Stimulated activated effector memory CD8-positive, alpha-beta T cell treated with anti-CD3 and anti-CD28 coated beads, Interleukin-12 subunit alpha, Interleukin-12 subunit beta, amount 100 ng/mL, for 72 hours (primary cell): ENCODE results near the gene AHCYL2.
A peak's percentile ranks its signal among the peaks of the same experiment; 100 is the strongest.
"Not testable (repeated sequence)": the region's sequence is repeated elsewhere in the genome, so short reads cannot be mapped to it uniquely, and the experiment has no call there.

Source experiments
- ATAC-seq: fragments of 150-1000 bp; cut with Tn5 transposase; 2 replicates; pipeline ENCODE4 v1.10.0; 2021
- DNase-seq, 2 donors: peaks; one replicate each; pipeline ENCODE4 v3.0.0; 2021 to 2022; ENCODE audit warnings: low spot score in 2 of 2
- H3K27ac Mint-ChIP-seq: one replicate; pipeline ENCODE4 v1.8.0; 2022; ENCODE audit warnings: mild to moderate bottlenecking, mixed read lengths
- H3K36me3 Mint-ChIP-seq: one replicate; pipeline ENCODE4 v1.8.0; 2022; ENCODE audit warnings: mild to moderate bottlenecking, mixed read lengths
- H3K4me1 Mint-ChIP-seq: one replicate; pipeline ENCODE4 v1.8.0; 2022; ENCODE audit warnings: mixed read lengths
- H3K4me3 Mint-ChIP-seq: one replicate; pipeline ENCODE4 v1.8.0; 2022; ENCODE audit warnings: mild to moderate bottlenecking, mixed read lengths
- H3K9me3 Mint-ChIP-seq: one replicate; pipeline ENCODE4 v1.8.0; 2022; ENCODE audit warnings: mixed read lengths

The AHCYL2 gene

GRCh38 chr7:129283936-129284335 lies 59.1 kb downstream of the AHCYL2 start:
- DNase-seq (no peak), ATAC-seq (no peak)
- Mint-ChIP-seq H3K4me1 (no peaks in the 10 kb centered on the region), H3K36me3 (no peaks in the 10 kb centered on the region), H3K9me3 (no peaks in the 10 kb centered on the region), H3K27ac (no peak overlapping the region), H3K4me3 (no peak overlapping the region)

- Mint-ChIP-seq H3K27ac (no peak overlapping the region), H3K4me1 (no peaks in the 10 kb centered on the region)
Observed at GRCh38 chr7:129285111-129285510, 60.3 kb downstream of the AHCYL2 start.

DNA sequence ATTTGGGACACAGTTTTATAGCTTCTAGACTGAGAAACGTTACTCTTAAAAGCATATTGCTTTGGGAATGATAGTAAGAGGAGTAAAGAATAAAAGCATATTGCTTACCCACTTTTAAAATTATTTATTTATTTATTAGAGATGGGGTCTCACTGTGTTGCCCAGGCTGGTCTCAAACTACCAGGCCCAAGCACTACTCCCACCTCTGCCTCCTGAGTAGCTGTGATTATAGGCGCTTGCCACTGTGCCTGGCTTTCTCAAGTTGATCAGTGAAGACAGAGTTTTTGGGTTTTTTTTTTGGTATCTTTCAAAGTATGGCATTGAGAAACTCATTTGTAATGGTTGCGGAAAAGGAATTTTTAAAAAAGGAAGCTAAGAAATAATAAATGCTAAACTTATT lies 68.0 kb downstream of the AHCYL2 start:
- H3K36me3 Mint-ChIP-seq: no peaks in the 10 kb centered on the region
- H3K4me1 Mint-ChIP-seq: no peaks in the 10 kb centered on the region
- DNase-seq (no peak), ATAC-seq (no peak)
- no peaks in the 10 kb centered on the region for H3K9me3 Mint-ChIP-seq
- H3K4me3 Mint-ChIP-seq: no peak overlapping the region
- no peak overlapping the region for H3K27ac Mint-ChIP-seq

More at GRCh38 chr7:129285111-129285510, 60.3 kb downstream of the AHCYL2 start:
- ATAC-seq (no peak), DNase-seq (no peak)
- Mint-ChIP-seq H3K4me3 (no peak overlapping the region), H3K36me3 (no peaks in the 10 kb centered on the region), H3K9me3 (no peaks in the 10 kb centered on the region)

DNA sequence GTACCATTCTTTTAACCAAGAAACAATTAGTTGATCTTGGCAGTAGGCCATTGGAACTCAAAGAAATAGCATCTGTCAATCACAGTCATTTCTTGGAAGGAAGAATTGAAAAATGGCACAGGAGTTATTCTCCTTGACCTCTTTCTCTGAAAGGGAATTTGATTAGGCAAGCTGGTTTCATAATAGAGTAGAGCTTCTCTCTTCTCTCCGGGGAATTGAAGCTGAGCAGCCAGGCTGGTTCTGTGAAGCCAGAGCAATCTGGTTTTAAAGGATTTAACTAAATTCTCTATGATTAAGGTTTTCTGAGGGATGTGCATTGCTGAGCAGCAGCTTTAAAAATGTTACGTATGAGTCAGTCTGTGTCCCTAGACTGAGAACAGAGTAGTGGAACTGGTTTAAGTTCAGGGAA lies 70.2 kb downstream of the AHCYL2 start:
- H3K4me3 Mint-ChIP-seq: no peak overlapping the region
- H3K4me1 Mint-ChIP-seq: no peaks in the 10 kb centered on the region
- no peak for DNase-seq
- no peak overlapping the region for H3K27ac Mint-ChIP-seq
- no peaks in the 10 kb centered on the region for H3K36me3 Mint-ChIP-seq
- H3K9me3 Mint-ChIP-seq: no peaks in the 10 kb centered on the region
- ATAC-seq: no peak

DNA sequence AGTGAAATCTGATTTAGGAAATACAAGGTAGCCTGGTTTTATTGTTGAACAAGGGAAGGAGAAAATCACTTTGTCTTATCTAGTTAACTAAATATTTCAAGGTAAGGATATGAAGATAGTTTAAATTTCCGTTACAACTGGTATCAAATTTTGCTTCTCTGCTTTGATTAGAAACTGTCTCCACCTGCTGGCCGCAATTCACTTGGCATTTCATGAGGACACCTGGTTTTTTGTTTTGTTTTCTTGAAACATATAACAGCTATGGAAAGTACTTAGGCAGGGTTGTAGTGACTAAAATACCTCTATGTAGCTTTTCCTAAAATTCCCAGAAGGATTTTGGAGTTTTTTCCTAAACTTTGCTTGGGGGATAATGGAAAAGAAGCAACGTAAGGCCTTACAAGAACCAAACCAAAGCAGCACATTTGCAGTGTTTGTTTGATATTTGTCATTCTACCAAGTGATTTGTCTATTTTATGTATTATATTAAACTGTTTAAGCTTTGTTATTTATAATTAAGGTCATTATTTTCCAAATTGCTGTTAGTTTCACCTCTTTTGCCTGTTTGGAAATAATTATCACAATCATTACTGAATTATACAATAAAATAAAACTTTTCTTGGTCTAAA lies 73.6 kb downstream of the AHCYL2 start:
- Mint-ChIP-seq H3K9me3 (no peaks in the 10 kb centered on the region), H3K4me3 (no peak overlapping the region), H3K36me3 (no peaks in the 10 kb centered on the region), H3K4me1 (no peaks in the 10 kb centered on the region), H3K27ac (no peak overlapping the region)
- DNase-seq (peak in 1 of 2 donors; percentile 57), ATAC-seq (no peak)

DNA sequence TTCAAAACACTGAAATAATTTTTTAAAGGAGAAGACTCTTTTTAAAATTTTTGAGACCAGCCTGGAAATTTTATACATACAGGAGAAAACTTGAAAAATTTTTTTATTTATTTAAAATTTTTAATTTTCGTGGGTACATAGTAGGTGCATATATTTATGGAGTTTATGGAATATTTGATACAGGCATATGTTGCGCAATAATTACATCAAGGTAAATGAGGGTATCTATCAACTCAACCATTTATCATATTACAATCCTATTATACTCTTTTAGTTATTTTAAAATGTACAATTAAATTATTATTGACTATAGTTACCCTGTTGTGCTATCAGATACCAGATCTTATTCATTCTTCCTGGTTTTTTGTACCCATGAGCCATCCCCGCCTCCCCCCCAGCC lies 75.1 kb downstream of the AHCYL2 start:
- ATAC-seq: no peak

GRCh38 chr7:129300299-129300698 lies 75.5 kb downstream of the AHCYL2 start:
- not testable (repeated sequence) for H3K36me3 Mint-ChIP-seq, H3K4me1 Mint-ChIP-seq, H3K27ac Mint-ChIP-seq, ATAC-seq, H3K4me3 Mint-ChIP-seq, H3K9me3 Mint-ChIP-seq, DNase-seq

More for the DNA sequence above, 75.1 kb downstream of the AHCYL2 start:
- Mint-ChIP-seq H3K9me3 (no peaks in the 10 kb centered on the region), H3K27ac (no peak overlapping the region), H3K36me3 (no peaks in the 10 kb centered on the region), H3K4me1 (no peaks in the 10 kb centered on the region), H3K4me3 (no peak overlapping the region)
- DNase-seq: no peak

GRCh38 chr7:129307592-129307991 lies 82.8 kb downstream of the AHCYL2 start:
- peaks cover 10% of the 10 kb centered on the region for H3K4me1 Mint-ChIP-seq

DNA sequence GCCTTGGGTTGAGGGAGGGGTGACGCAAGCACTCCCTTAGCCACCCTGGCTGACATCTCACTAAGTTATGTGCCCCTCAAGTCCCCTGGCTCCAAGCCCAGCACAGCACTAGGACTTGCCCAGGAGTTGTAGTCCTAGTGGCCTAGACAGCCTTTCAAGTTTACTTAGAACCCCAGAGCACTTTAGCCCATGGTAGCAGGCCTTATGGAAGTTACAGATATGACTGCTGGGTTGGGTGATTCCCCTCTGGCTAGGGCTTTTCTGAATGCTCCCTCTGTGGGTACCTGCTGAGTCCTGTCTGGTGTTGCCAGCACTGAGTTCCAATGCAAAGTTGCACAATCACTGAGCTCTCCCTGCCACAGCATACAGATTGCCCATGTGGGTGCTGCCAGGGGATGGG lies 83.2 kb downstream of the AHCYL2 start:
- no peak for ATAC-seq
- Mint-ChIP-seq H3K36me3 (no peaks in the 10 kb centered on the region), H3K27ac (no peak overlapping the region), H3K4me1 (peaks cover 10% of the 10 kb centered on the region), H3K9me3 (no peaks in the 10 kb centered on the region), H3K4me3 (no peak overlapping the region)
- DNase-seq: no peak

More at GRCh38 chr7:129307592-129307991, 82.8 kb downstream of the AHCYL2 start:
- ATAC-seq (no peak), DNase-seq (no peak)
- no peaks in the 10 kb centered on the region for H3K9me3 Mint-ChIP-seq
- no peak overlapping the region for H3K4me3 Mint-ChIP-seq
- no peaks in the 10 kb centered on the region for H3K36me3 Mint-ChIP-seq
- H3K27ac Mint-ChIP-seq: peak overlapping the region; percentile 33

DNA sequence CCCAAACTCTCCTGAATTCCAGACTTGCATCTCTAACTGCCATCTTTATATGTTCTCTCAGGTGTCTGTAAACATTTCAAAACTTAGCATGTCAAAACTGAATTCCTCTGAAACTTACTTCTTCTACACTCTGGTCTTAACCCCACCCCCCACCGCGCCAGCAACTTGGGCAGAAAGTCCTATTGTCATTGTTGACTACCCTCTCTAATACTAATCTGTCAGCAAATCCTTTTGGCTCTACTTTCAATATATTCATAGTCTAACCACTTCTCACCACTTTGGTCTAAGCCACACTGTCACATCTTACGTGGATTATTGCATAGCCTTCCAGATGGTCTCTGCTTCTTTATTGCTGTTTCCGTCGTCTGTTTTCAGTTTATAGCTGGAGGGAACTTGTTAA lies 86.6 kb downstream of the AHCYL2 start:
- peaks cover 10% of the 10 kb centered on the region for H3K4me1 Mint-ChIP-seq
- no peak overlapping the region for H3K27ac Mint-ChIP-seq
- ATAC-seq (no peak), DNase-seq (no peak)
- H3K9me3 Mint-ChIP-seq: no peaks in the 10 kb centered on the region
- H3K36me3 Mint-ChIP-seq: no peaks in the 10 kb centered on the region
- H3K4me3 Mint-ChIP-seq: no peak overlapping the region

GRCh38 chr7:129313282-129313681 lies 88.5 kb downstream of the AHCYL2 start:
- ATAC-seq: no peak
- Mint-ChIP-seq H3K36me3 (no peaks in the 10 kb centered on the region), H3K27ac (peak overlapping the region; percentile 13)

GRCh38 chr7:129315960-129316359 lies 91.1 kb downstream of the AHCYL2 start:
- DNase-seq (no peak), ATAC-seq (no peak)
- Mint-ChIP-seq H3K36me3 (no peaks in the 10 kb centered on the region), H3K4me3 (no peak overlapping the region), H3K4me1 (no peaks in the 10 kb centered on the region), H3K9me3 (no peaks in the 10 kb centered on the region), H3K27ac (no peak overlapping the region)

More at GRCh38 chr7:129313282-129313681, 88.5 kb downstream of the AHCYL2 start:
- Mint-ChIP-seq H3K4me1 (peaks cover 1% of the 10 kb centered on the region), H3K9me3 (no peaks in the 10 kb centered on the region), H3K4me3 (no peak overlapping the region)
- DNase-seq: no peak

GRCh38 chr7:129317450-129317849 lies 92.6 kb downstream of the AHCYL2 start:
- DNase-seq: no peak
- no peaks in the 10 kb centered on the region for H3K4me1 Mint-ChIP-seq
- no peak overlapping the region for H3K27ac Mint-ChIP-seq
- H3K36me3 Mint-ChIP-seq: no peaks in the 10 kb centered on the region
- no peak for ATAC-seq
- no peak overlapping the region for H3K4me3 Mint-ChIP-seq
- H3K9me3 Mint-ChIP-seq: no peaks in the 10 kb centered on the region

DNA sequence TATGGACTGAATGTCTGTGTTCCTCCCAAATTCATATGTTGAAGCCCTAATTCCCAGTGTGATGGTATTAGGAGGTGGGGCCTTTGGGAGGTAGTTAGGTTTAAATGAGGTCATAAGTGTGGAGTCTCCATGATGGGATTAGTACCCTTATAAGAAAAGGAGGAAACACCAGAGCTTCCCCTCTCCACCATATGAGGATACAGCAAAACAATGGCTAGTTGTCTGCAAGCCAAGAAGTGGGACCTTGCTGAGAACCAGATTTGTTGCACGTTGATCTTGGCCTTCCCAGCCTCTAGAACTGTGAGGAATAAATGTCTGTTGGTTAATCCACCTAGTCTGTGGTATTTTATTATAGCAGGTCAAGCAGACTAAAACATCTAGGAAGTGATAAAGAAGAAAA lies 102.2 kb downstream of the AHCYL2 start:
- no peak overlapping the region for H3K4me3 Mint-ChIP-seq
- ATAC-seq (no peak), DNase-seq (no peak)
- H3K4me1 Mint-ChIP-seq: no peaks in the 10 kb centered on the region
- H3K27ac Mint-ChIP-seq: no peak overlapping the region
- no peaks in the 10 kb centered on the region for H3K36me3 Mint-ChIP-seq
- peaks cover 11% of the 10 kb centered on the region for H3K9me3 Mint-ChIP-seq

GRCh38 chr7:129332254-129333035 lies 107.6 kb downstream of the AHCYL2 start:
- ATAC-seq: peak; percentile 59
- DNase-seq: no peak
- Mint-ChIP-seq H3K36me3 (no peaks in the 10 kb centered on the region), H3K4me1 (no peaks in the 10 kb centered on the region), H3K9me3 (no peaks in the 10 kb centered on the region), H3K4me3 (no peak overlapping the region), H3K27ac (no peak overlapping the region)

- Mint-ChIP-seq H3K9me3 (no peaks in the 10 kb centered on the region), H3K4me1 (no peaks in the 10 kb centered on the region), H3K27ac (no peak overlapping the region), H3K4me3 (no peak overlapping the region), H3K36me3 (no peaks in the 10 kb centered on the region)
- ATAC-seq (no peak), DNase-seq (no peak)
Observed at GRCh38 chr7:129334473-129334872, 109.6 kb downstream of the AHCYL2 start.
